GM18517 (cell line): ENCODE measurements around the gene DLG4.

Experiments used
- ATAC-seq: cut with Tn5 transposase; IDR thresholded peaks from one replicate; pipeline ENCODE4 v1.9.1; 2021; ENCODE audit warnings: mild to moderate bottlenecking, moderate library complexity; ENCODE audit not compliant: unreplicated experiment

DLG4 gene

GRCh38 chr17:7233701-7234082, 14.1 kb upstream of the DLG4 start:
- ATAC-seq = peak; percentile 2

- ATAC-seq = no peak
These were observed 12.5 kb upstream of the DLG4 start for GRCh38 chr17:7232114-7232513.

GRCh38 chr17:7229504-7229903, 9.9 kb upstream of the DLG4 start:
- ATAC-seq = no peak

- ATAC-seq = no peak
These were observed 9.3 kb upstream of the DLG4 start for GRCh38 chr17:7228920-7229319.

GRCh38 chr17:7226721-7227710, 7.4 kb upstream of the DLG4 start:
- no peak for ATAC-seq

GRCh38 chr17:7225711-7226331, 6.2 kb upstream of the DLG4 start:
- no peak for ATAC-seq

- ATAC-seq = no peak
These were observed 5.0 kb upstream of the DLG4 start for GRCh38 chr17:7224661-7225111.

- no peak for ATAC-seq
These were observed 4.5 kb upstream of the DLG4 start for GRCh38 chr17:7224110-7224509.

- ATAC-seq = no peak
These were observed 3.7 kb upstream of the DLG4 start for GRCh38 chr17:7223375-7223774.

- no peak for ATAC-seq
These were observed 3.3 kb upstream of the DLG4 start for GRCh38 chr17:7222972-7223292.

GRCh38 chr17:7222093-7222971, 2.7 kb upstream of the DLG4 start:
- ATAC-seq = no peak

- no peak for ATAC-seq
These were observed 1.8 kb upstream of the DLG4 start for GRCh38 chr17:7221278-7222092.

GRCh38 chr17:7220593-7221277, 1.1 kb upstream of the DLG4 start:
- no peak for ATAC-seq

- no peak for ATAC-seq
These were observed 316 bp downstream of the DLG4 start for GRCh38 chr17:7219229-7219811.

- no peak for ATAC-seq
These were observed 878 bp downstream of the DLG4 start for GRCh38 chr17:7218758-7219157.

GRCh38 chr17:7218166-7218565, 1.5 kb downstream of the DLG4 start:
- no peak for ATAC-seq

- no peak for ATAC-seq
These were observed 2.3 kb downstream of the DLG4 start for GRCh38 chr17:7217113-7217987.

GRCh38 chr17:7216242-7217112, 3.2 kb downstream of the DLG4 start:
- ATAC-seq = no peak
